HG03439 (cell line): Measurements from ENCODE around the gene ATP6V0A4.
"Not testable (repeated sequence)": the region's sequence is repeated elsewhere in the genome, so short reads cannot be mapped to it uniquely, and the experiment has no call there.

Experiments
- ATAC-seq: cut with Tn5 transposase; IDR thresholded peaks from one replicate; pipeline ENCODE4 v1.9.1; 2021; ENCODE audit warnings: mild to moderate bottlenecking, moderate library complexity; ENCODE audit not compliant: unreplicated experiment

Gene ATP6V0A4

DNA sequence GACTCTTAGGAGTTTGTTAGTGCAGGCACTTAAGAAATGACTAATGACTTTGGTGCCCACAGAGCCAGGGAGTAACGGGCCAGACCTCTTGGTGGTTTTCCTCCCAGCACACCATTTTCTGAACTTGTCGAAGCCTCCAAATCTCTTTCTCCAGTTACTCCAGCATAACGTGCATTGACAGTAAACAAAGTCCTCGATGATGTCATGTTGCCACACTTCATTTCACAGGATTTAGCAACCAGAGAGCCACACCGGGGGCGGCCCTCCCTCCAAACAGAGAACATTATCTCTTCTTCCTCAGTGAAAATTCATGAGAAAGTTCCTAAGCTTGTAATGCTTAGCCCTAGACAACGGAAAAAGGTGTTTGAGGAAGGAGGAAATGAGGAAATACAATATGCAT is 92.8 kb downstream of the ATP6V0A4 start:
- no peak for ATAC-seq

DNA sequence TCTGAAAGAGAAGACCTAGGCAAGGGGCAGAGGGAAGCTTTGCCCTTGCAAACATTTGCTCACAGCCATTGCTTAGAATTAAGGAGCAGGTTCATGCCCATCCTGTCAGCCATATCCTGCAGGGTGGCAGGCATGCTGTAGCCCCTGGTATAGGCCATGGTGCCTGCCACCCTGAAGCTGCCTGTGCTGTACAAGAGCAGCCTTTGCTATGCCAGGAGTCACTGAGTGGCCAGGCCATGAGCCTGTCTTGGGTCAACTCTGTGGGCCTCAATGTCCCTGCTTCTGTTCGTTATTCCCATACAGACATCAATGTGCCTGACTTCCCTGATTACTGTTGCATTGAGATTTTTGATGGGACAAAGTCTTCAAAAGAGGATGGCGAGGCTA is 96.5 kb downstream of the ATP6V0A4 start:
- no peak for ATAC-seq

DNA sequence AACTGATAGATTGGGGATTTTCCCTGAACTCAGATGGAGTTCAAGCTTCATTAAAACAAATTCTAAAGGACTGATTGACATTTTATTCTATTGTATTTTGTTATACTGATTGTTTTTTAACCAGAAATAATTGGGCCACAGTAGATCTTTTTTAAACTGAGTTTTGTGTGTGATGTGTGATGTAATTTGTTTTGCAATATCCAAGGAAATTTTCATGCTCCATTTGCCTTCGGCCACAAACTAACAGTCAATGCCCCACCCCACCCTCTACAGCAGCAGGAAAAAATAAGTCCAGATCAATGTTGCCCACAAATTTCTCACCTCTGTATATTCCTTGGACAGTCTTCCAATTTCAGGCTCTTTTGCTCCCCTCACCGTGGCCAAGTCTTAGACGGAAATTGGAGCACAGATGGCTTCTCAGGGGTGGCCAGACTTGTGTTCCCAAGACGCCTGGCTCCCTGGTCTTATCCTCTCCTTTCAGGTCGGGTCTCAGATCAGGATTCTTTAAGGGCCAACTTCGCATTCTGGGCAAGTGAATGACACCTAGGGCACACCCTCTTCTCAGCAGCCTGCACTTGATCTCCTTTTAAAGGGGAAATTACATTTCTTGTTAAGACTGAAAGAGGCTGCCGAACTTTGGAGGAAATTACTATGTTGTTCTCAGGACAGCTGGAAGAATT is 97.0 kb downstream of the ATP6V0A4 start, which contains the start of gene SVOPL:
SVOPL (minus strand) TSS at position 506 of the 680 bp plus-strand sequence. CDS start 22,317 bp downstream, outside the sequence.
- ATAC-seq: no peak

DNA sequence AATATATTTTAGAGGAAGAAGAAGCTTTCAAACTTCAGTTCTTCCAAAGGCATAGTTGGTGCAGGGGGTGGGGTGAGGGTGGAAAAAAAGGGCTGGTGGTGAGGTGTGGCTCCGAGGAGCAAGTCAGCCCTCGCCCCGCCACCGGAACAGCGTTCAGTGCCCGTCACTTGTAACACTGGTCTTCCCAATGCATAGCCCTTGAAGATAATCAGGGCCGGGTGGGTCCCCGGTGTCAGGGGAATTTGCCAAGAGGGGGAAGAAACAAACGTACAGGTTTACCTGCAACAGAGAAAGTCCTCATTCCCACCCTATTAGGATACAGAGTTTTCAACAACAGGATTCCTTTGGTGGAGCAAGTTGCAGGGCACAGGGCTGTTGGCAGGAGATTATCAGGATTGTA is 98.3 kb downstream of the ATP6V0A4 start:
- no peak for ATAC-seq

DNA sequence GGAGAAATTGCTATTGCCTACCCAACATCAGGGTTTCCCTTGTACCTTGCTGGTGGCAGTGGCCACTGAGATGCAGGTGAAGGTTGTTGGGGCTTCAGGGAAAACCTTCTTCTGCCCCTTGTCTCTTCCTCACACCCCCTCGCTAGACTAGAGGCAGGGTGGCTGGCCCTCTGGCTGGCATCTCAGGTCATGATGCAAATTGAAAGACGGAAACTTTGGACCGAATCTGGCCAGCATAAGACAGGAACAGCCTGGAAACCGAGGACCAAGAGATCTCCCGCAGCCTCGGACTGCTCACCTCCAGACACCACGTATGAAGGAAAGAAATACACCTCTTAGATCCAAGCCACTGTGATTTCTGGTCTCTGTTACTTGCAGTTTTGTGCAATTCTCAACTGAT is 99.7 kb downstream of the ATP6V0A4 start:
- no peak for ATAC-seq

DNA sequence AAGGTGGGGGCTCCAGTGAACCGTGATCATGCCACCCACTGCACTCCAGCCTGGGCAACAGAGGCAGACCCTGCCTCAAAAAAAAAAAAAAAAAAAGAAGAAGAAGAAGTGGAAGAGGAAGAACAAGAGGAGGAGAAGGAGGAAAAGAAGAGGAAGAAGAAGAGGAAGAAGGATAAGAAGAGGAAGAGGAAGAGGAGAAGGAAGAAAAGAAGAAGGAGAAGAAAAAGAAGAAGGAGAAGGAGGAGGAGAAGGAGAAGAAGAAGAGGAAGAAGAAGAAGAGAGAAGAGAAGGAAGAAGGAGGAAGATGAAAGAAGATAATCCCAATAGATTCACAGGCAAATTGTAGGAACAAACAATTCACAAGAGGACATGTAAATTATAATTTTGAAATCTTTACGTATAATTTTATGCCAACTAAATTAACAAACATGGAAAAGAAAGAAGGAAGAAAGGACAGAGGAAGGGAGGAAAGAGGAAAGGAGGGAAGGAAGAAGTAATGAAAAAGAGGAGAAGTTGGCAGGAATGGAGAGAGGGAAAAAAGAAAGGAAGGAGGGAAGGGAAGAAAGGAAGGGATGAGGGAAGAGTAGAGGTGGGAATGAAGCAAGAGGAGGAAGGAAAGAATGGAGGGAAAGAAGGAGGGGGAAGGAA is 100.3 kb downstream of the ATP6V0A4 start:
- no peak for ATAC-seq

DNA sequence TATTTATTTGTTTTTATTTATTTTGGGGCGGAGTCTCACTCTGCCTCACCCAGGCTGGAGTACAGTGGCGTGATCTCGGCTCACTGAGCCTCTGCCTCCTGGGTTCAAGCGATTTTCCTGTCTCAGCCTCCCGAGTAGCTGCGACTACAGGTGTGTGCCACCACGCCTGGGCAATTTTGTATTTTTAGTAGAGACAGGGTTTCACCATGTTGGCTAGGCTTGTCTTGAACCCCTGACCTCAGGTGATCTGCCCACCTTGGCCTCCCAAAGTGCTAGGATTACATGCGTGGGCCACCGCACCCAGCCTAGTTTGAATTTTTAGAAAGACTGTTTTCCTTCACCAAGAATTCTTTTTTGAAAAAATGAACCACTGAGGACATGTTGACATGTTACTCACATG is 102.2 kb downstream of the ATP6V0A4 start:
- ATAC-seq: not testable (repeated sequence)

DNA sequence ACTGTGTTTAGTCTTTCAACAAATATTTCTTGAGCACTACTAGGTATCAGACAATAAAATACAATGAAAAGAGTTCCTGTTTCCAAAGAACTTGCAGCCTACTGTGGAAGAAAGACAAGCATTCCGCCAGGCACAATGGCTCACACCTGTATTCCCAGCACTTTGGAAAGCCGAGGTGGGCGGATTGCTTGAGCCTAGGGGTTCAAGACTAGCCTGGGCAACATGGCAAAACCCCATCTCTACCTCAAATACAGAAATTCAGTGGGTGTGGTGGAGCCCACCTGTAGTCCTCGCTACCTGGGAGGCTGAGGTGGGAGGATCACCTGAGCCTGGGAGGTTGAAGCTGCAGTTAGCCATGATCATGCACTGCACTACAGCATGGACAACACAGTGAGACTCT is 102.9 kb downstream of the ATP6V0A4 start:
- no peak for ATAC-seq

DNA sequence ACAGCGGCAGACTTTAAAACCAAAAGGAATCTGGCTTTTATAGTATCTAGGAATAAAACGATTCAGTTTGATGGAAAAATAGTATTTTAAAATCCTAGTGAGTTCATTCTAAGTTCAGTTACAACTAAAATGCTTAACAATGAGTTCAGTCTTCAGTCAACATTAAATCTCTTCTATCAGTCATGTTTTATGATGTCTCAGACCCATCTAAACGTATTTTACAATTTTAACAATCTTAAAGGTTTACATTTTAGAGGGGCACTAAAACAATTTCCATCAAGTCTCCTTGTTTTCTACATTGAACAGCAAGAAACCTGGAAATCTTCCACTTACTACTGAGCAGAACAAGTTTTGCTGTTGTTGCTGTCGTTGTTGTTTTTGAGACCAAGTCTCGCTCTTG is 106.8 kb downstream of the ATP6V0A4 start:
- no peak for ATAC-seq

DNA sequence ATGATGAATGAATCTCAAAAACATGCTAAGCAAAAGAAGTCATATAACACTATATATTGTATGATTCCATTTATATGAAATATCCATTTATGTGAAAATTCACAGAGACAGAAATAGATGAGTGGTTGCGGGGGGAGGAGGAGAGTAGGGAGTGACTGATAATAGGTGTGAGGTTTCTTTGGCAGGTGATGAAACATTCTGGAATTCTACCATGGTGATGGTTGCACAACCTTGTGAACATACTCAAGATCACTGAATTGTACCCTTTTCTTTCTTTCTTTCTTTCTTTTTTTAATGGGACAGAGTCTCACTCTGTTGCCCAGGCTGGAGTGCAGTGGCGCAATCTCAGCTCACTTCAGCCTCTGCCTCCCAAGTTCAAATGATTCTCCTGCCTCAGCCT is 107.5 kb downstream of the ATP6V0A4 start:
- ATAC-seq: no peak

DNA sequence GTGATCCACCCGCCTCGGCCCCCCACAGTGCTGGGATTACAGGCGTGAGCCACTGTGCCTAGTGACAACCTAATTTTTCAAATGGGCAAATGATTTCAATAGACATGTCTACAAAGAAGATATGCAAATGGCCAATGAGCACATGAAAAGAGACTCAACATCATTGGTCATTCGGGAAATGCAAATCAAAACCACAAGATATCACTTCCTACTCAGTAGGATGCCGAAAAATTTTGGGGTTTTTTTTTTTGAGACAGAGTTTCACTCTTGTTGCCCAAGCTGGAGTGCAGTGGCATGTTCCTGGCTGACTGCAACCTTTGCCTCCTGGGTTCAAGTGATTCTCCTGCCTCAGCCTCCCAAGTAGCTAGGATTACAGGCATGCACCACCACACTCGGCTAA is 110.0 kb downstream of the ATP6V0A4 start:
- ATAC-seq: not testable (repeated sequence)

DNA sequence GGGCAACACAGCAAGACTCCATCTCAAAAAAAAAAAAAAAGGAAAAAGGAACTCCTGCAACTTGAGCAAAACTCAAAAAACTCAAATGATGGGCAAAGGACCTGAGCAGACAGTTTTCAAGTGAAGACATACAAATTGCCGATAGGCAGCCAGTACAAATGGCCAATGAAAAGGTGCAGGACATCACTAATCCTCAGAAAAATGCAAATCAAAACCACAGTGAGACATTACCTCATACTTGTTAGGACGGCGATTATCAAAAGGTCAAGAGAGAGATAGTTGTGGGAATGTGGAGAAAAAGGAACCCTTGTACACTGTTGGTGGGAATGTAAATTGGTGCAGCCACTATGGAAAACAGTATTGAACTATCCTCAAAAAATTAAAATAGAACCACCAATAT is 113.7 kb downstream of the ATP6V0A4 start:
- ATAC-seq: no peak

DNA sequence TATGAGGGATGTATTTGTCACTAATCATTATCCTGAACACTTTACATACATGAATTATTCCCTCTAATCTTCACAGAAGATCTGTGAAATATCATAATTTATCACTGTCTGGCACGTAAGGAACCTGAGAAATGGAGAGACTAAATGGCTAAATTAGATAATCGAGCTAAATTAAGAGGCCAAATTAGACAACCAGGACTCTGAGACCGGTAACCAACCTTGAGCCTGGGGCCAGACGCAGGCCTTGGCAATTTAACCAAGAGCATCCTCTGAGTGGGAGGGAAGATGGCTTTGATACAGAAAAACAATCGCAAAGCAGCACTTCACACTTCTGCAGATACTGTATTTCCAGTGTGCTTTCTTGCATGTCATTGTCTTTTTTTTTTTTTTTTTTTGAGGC is 118.2 kb downstream of the ATP6V0A4 start:
- no peak for ATAC-seq

DNA sequence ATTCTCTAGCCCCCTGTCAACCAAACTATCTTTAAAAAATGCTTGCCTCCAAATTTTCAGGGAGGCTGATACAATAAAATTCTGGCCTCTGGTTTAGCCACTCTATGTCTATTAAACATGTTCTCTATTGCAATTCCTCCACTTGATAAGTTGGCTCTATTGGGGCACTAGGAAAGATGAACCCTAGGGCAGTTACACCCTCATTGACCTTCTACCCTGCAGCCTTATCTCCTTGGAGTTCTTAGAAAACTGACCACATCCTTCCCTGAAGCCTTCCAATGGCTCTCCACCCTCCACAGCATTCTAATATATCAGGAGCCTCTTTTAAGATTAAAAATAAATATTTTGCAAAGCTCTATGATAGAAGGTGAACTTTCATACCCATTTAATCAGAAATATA is 127.4 kb downstream of the ATP6V0A4 start:
- ATAC-seq: no peak

DNA sequence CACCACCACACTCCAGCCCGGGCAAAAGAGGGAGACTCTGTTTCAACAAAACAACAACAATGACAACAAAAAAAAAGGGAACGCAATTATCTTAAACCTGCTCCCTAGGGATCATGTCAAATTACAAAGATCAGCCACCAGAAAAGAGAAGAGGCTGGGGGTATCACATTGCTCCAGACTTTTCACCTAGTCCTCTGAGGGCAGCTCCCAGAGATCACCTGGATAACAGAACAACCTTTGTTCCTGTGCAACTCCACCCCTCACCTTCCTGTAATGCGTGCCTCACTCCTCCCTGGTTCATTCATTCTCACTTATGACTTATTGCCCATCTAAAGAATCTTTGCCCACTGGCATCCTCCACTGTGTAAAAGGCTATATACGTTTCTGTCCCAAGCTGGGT is 128.6 kb downstream of the ATP6V0A4 start:
- ATAC-seq: no peak

DNA sequence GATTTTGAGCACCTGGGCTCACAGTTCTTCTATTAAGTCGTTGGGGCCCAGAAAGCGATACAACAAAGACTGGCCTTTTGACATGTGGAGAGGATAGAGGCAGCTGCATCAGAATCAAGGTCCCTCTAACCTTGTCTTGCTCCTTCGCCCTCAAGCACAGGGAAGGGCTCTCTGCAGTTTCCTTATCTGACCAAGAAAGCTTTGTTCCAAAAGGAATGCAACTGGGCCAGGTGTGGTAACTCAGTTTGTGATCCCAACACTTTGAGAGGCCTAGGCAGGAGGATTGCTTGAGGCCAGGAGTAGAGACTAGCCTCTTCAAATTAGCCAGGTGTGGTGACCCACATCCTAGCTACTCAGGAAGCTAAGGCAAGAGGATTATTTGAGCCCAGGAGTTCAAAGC is 129.1 kb downstream of the ATP6V0A4 start:
- ATAC-seq: no peak

DNA sequence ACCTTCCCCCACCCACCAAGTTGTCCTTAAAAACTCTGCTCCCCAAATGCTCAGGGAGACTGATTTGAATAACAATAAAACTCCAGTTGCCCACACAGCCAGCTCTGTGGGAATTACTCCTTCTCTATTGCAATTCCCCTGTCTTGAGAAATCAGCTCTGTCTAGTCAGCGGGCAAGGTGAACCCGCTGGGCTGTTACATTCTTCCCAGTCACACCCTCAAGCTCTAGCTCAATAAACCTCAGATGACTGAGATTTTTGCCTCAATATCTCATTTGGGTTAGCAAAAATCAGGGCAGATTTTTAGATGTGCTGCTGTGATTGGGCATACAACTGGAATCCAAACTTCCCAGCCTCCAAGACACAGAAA is 129.8 kb downstream of the ATP6V0A4 start:
- ATAC-seq: no peak

DNA sequence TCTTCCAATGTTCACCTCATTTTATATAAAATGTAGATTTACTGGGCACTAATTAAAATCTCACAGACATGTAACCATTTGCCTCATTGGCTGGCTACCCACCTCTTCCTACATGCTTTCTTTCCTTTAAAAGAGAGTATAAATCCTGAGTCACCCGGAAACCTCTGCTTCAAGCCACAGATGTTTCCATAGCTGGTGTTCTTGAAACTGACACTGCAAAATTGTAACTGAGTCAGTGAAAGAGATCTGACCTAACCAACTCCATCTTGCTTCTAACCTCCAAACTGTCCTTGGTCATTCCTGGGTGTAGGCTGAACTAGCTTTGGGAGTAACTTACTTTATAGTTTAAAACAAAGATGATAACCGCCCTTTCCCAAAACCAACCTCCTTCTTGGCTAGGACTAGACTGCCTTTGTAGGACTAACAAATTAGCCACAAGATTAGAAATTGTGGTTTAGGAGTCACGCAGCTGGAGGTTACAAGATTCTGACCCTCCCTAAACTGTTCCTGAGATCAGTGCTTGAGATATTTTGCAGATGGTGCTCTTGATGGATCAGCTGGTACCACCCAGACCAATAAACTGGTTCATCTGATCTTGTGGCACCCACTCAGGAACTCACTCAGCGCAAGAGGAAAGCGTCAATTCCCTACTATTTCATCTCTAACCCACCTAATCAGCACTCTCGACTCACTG is 130.3 kb downstream of the ATP6V0A4 start:
- ATAC-seq: no peak

DNA sequence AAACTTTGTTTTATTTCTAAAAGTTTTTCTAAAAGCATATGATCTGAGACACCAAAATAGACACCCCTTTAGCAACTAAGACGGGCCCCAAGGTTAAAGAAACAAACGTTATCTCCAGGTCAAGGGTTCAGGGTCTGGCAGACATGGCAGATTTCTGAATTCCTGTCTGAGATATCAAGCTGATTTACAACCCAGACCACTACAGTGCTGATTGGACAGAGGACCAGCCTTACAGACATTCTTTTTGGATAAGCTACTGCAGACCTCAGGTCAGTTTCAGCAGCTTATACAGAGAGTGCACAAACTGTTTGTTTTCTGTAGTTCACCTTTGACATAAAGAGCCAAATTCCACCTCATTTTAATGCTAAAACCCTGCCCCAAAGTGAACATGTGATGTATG is 131.6 kb downstream of the ATP6V0A4 start:
- no peak for ATAC-seq

DNA sequence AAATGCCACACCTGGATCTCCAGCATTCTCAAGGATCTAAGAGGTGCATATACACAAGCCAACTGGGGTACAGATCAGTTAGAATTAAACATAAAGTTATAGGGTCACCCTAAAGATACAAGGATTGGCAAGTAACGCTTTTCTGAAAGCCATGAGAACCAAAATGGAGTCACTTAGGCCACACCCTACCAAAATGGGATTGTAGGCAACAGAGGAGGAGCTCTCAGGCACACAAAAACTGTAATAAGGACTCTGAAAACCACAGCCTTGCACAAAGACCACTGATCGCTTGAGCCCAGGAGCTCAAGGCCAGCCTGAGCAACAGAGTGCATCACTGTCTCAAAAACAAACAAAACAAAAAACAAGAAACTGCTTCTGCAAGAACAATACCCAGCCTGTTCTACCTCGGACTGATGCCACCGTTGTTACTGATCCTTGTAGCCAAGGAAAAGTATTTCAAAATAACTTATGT is 132.3 kb downstream of the ATP6V0A4 start:
- ATAC-seq: no peak

DNA sequence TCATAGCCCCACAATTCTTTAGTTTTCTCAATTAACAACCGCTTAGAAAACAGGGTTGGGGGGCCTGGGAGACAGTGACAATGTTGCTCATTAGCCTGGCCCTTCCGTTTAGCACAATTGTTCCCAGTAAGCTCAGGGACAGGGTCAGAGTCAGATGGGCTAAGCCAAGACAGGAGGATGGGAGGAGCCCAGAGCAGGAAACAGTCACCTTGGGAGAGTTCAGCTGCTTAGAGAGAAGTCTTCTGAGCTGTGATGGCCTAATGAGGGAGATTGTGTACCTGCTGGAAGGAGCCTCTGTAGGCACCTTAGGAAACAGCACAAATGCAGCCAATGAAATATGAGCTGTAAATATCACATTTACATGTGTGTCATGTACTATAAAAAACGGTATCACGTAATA is 132.7 kb downstream of the ATP6V0A4 start:
- ATAC-seq: no peak
